Measurements from ENCODE around the gene ABCA9. TPM values are rescaled to one million over a fixed set of nuclear protein-coding genes. Genes with fewer than 3 reads are reported as not detected.
A peak's percentile ranks its signal among the peaks of the same experiment; 100 is the strongest.

Gene ABCA9
- total and polyA plus RNA-seq, 7 experiments from 2014 or later, result 0.05 to 0.34 (median 0.29) TPM; not detected in 2

DNA sequence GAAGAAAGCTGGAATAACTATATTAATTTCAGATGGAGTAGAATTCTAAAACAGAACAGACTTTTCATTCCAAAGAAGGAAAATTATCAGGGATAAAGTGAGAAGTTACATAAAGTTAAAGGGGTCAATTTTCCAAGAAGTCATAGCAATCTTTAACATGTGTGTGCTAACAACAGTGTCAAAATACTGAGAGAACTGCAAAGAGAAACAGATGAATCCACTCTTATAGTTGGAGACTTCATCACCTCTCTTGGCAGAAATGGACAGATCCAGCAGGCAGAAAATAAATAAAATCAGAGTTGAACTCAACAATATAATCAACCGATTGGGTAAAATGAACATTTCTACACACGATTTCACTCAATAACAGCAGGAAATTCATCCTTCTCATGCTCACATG is 5.4 kb downstream of the ABCA9 start:
- H3K27ac Mint-ChIP-seq, result no peak overlapping the region
- CTCF ChIA-PET, result no interaction called here

DNA sequence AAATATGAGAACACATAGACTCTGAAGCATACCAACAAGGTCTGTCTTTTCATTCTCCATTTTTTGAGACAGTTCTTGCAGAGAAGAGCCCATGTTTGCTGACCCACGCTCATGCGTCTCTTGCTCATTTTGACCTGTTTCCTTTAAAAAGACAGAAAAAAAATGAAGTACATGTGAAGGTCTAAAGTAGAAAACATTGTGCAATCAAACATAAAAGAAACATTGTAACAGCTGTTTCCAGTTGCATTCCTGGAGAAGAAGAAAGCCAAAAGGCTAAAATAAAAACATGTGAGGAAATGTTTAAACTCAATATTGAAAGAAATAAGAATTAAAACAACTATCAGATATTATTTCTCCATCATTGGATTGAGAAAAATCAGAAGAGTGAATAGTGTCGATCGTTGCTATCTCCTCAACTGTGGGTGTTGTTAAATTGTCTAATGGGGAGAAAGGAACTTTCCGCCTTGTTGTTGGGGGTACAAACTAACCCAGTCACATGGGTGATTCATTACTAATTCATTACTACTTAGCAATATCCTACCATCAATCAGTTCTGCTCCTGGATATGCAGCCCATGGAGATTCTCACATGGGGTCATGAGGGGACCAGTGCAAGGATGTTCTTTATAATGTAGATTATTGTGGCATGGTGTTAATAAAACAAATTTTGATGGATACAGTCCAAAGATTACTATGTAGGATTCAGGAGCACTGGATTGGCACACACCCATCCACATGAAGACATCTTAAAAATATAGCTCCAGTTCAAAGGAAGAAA is 9.5 kb downstream of the ABCA9 start:
- Histone ChIP-seq H3K36me3 (ENCODE audit: control insufficient read depth in 2 of 3, insufficient read depth in 3 of 3, low read length in 3 of 3) (no peaks in the 10 kb centered on the region), H3K9me3 (ENCODE audit: control insufficient read depth in 2 of 3, low read length in 3 of 3) (peaks cover 0 to 3% (median 0%) of the 10 kb centered on the region in 3 experiments), H3K4me3 (ENCODE audit: low read length) (no peak overlapping the region), H3K27me3 (ENCODE audit: control insufficient read depth in 2 of 2, insufficient read depth in 2 of 2, low read length in 2 of 2) (no peaks in the 10 kb centered on the region), H3K27ac (ENCODE audit: low read depth, low read length) (no peak overlapping the region), H3K4me1 (ENCODE audit: control insufficient read depth in 2 of 2, insufficient read depth in 2 of 2, low read length in 2 of 2) (no peaks in the 10 kb centered on the region)
- DNase-seq, result no peak
- Mint-ChIP-seq H3K27me3 (peaks cover 0 to 12% (median 10%) of the 10 kb centered on the region in 5 donors), H3K36me3 (peaks cover 0 to 10% (median 0%) of the 10 kb centered on the region in 5 donors), H3K27ac (no peak overlapping the region), H3K9me3 (peaks cover 0 to 30% (median 10%) of the 10 kb centered on the region in 11 donors), H3K4me1 (peaks cover 0 to 20% (median 13%) of the 10 kb centered on the region in 7 donors), H3K4me3 (no peak overlapping the region)
- intact Hi-C loops (cut with micrococcal nuclease), result no loop called here
- no peak for ATAC-seq
- CTCF ChIA-PET, result no interaction called here
- POLR2A ChIA-PET, result no interaction called here

More for the DNA sequence above, 5.4 kb downstream of the ABCA9 start:
- ATAC-seq (no peak), DNase-seq (no peak)
- POLR2A ChIA-PET, result no interaction called here
- Histone ChIP-seq H3K27me3 (ENCODE audit: control insufficient read depth in 2 of 2, insufficient read depth in 2 of 2, low read length in 2 of 2) (no peaks in the 10 kb centered on the region), H3K9me3 (ENCODE audit: control insufficient read depth in 2 of 3, low read length in 3 of 3) (peaks cover 0 to 3% (median 0%) of the 10 kb centered on the region in 3 experiments), H3K4me1 (ENCODE audit: control insufficient read depth in 2 of 2, insufficient read depth in 2 of 2, low read length in 2 of 2) (no peaks in the 10 kb centered on the region), H3K4me3 (ENCODE audit: low read length) (no peak overlapping the region), H3K27ac (ENCODE audit: low read depth, low read length) (no peak overlapping the region), H3K36me3 (ENCODE audit: control insufficient read depth in 2 of 3, insufficient read depth in 3 of 3, low read length in 3 of 3) (no peaks in the 10 kb centered on the region)
- peaks cover 5 to 18% (median 12%) of the 10 kb centered on the region in 5 donors for H3K27me3 Mint-ChIP-seq
- no peaks in the 10 kb centered on the region for H3K4me1 Mint-ChIP-seq
- H3K9me3 Mint-ChIP-seq, result peaks cover 0 to 45% (median 12%) of the 10 kb centered on the region in 11 donors
- H3K36me3 Mint-ChIP-seq, result peaks cover 0 to 16% (median 4%) of the 10 kb centered on the region in 5 donors
- intact Hi-C loops (cut with micrococcal nuclease), result no loop called here
- no peak overlapping the region for H3K4me3 Mint-ChIP-seq

DNA sequence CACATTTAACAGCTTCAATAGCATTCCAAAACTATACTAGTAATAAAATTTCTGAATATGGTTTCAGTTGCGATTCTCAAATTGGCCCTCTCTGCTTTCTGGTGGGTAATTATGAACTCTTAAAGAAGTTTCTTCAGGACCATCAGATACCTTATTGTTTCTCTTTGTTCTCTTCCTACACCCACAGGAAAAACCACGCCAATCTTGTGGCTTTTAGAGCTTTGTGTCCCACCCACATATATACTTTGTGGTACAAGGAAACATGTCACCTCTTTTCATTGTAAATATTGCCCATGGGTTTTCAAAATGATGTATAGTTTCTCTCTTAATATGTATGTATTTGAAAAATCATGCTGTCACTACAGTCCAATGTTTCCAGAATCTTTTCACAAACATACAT is 12.1 kb downstream of the ABCA9 start:
- Histone ChIP-seq H3K27me3 (ENCODE audit: control insufficient read depth in 2 of 2, insufficient read depth in 2 of 2, low read length in 2 of 2) (no peaks in the 10 kb centered on the region), H3K9me3 (ENCODE audit: control insufficient read depth in 2 of 3, low read length in 3 of 3) (no peaks in the 10 kb centered on the region), H3K36me3 (ENCODE audit: control insufficient read depth in 2 of 3, insufficient read depth in 3 of 3, low read length in 3 of 3) (no peaks in the 10 kb centered on the region), H3K4me1 (ENCODE audit: control insufficient read depth in 2 of 2, insufficient read depth in 2 of 2, low read length in 2 of 2) (no peaks in the 10 kb centered on the region), H3K27ac (ENCODE audit: low read depth, low read length) (no peak overlapping the region), H3K4me3 (ENCODE audit: low read length) (no peak overlapping the region)
- ChIA-PET CTCF (no interaction called here), POLR2A (no interaction called here)
- Mint-ChIP-seq H3K27ac (no peak overlapping the region), H3K27me3 (peaks cover 0 to 16% (median 10%) of the 10 kb centered on the region in 5 donors), H3K36me3 (peaks cover 0 to 5% (median 0%) of the 10 kb centered on the region in 5 donors), H3K4me3 (peak overlapping the region in 2 of 10 donors; percentile 11 to 29), H3K9me3 (peaks cover 0 to 14% (median 3%) of the 10 kb centered on the region in 11 donors), H3K4me1 (peaks cover 0 to 20% (median 13%) of the 10 kb centered on the region in 7 donors)
- no peak for DNase-seq
- intact Hi-C loops (cut with micrococcal nuclease), result no loop called here
- no peak for ATAC-seq

DNA sequence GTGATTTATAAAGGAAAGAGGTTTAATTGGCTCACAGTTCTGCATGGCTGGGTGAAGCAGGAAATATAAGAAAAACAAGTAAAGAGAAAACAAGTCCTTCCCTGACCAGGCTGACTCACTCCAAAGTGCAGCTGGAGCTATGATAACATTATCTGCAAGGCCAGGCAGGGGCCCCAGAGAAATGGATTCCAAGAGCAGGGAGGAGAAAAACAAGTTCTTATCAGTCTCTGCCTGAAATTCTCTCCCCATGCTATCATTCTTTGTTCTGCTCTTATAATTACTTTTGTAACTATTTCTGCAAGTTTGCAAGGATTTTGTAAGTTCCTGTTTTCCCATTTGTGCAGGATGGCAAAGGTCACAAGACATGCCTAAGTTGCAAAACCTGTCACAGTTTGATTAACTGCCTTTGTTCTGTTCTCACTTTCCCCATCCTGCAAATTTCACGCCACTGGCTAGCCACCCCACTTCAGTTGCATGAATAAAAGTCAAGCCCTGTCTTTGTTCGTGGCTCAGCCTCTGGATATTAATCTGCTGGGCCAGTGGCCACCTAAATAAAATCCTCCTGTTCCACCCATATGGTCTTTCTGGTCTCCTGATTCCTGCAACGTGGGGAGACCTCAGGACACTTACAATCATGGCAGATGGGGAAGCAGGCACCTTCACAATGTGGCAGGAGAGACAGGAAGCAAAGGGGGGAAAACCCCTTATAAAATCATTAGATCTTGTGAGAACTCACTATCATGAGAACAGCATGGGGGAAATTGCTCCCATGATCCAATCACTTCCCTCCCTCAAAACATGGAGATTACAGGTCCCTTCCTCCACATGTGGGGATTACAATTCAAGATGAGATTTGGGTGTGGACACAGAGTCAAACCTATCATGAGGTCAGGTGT is 13.1 kb downstream of the ABCA9 start:
- Histone ChIP-seq H3K4me3 (ENCODE audit: low read length) (no peak overlapping the region), H3K27ac (ENCODE audit: low read depth, low read length) (no peak overlapping the region), H3K9me3 (ENCODE audit: control insufficient read depth in 2 of 3, low read length in 3 of 3) (no peaks in the 10 kb centered on the region), H3K4me1 (ENCODE audit: control insufficient read depth in 2 of 2, insufficient read depth in 2 of 2, low read length in 2 of 2) (no peaks in the 10 kb centered on the region), H3K27me3 (ENCODE audit: control insufficient read depth in 2 of 2, insufficient read depth in 2 of 2, low read length in 2 of 2) (no peaks in the 10 kb centered on the region), H3K36me3 (ENCODE audit: control insufficient read depth in 2 of 3, insufficient read depth in 3 of 3, low read length in 3 of 3) (no peaks in the 10 kb centered on the region)
- DNase-seq (no peak), ATAC-seq (no peak)
- Mint-ChIP-seq H3K4me1 (peaks cover 0 to 20% (median 13%) of the 10 kb centered on the region in 7 donors), H3K27me3 (peaks cover 0 to 16% (median 10%) of the 10 kb centered on the region in 5 donors), H3K4me3 (no peak overlapping the region), H3K9me3 (peaks cover 0 to 9% (median 0%) of the 10 kb centered on the region in 11 donors), H3K36me3 (peaks cover 0 to 5% (median 0%) of the 10 kb centered on the region in 5 donors), H3K27ac (no peak overlapping the region)
- intact Hi-C loops (cut with micrococcal nuclease), result no loop called here
- ChIA-PET CTCF (no interaction called here), POLR2A (no interaction called here)

DNA sequence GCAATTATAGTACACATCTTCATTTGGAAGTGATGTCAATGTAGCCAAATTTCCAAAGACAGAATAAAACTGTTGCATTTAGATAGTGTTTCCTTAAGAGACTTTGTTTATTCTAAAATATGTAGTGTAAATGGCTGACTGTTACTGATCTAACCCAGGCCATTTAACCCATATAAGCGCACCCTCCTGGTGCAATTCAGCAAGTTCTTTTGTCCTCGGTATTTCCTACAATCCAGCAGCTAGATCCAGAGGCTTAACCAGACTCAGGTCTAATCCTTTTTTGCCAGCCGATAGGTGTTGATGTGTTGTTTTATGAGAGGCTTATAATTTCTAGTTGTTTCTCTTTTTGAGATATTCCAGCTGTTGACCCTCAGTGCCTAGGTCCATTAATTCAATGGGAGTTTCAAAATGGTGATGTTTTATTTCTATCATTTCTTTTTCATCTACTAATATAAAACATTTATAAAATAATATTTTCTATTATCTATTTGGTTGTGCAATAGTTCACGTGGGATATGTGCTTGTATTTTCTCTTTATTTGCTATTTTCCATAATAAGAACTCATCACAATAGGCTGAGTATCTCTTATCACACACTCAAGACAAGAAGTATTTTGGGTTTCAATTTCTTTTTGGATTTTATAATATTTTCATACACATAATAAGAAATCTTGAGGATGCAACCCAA is 14.5 kb downstream of the ABCA9 start:
- Histone ChIP-seq H3K27ac (ENCODE audit: low read depth, low read length) (no peak overlapping the region), H3K9me3 (ENCODE audit: control insufficient read depth in 2 of 3, low read length in 3 of 3) (no peaks in the 10 kb centered on the region), H3K36me3 (ENCODE audit: control insufficient read depth in 2 of 3, insufficient read depth in 3 of 3, low read length in 3 of 3) (no peaks in the 10 kb centered on the region), H3K4me1 (ENCODE audit: control insufficient read depth in 2 of 2, insufficient read depth in 2 of 2, low read length in 2 of 2) (no peaks in the 10 kb centered on the region), H3K4me3 (ENCODE audit: low read length) (no peak overlapping the region), H3K27me3 (ENCODE audit: control insufficient read depth in 2 of 2, insufficient read depth in 2 of 2, low read length in 2 of 2) (no peaks in the 10 kb centered on the region)
- H3K27me3 Mint-ChIP-seq, result peaks cover 0 to 10% (median 5%) of the 10 kb centered on the region in 5 donors
- ChIA-PET POLR2A (no interaction called here), CTCF (no interaction called here)
- no peaks in the 10 kb centered on the region for H3K36me3 Mint-ChIP-seq
- peaks cover 0 to 3% (median 0%) of the 10 kb centered on the region in 11 donors for H3K9me3 Mint-ChIP-seq
- H3K4me3 Mint-ChIP-seq, result no peak overlapping the region
- no peak for DNase-seq
- no peak for ATAC-seq
- peaks cover 0 to 20% (median 13%) of the 10 kb centered on the region in 7 donors for H3K4me1 Mint-ChIP-seq
- no peak overlapping the region for H3K27ac Mint-ChIP-seq
- intact Hi-C loops (cut with micrococcal nuclease), result no loop called here

DNA sequence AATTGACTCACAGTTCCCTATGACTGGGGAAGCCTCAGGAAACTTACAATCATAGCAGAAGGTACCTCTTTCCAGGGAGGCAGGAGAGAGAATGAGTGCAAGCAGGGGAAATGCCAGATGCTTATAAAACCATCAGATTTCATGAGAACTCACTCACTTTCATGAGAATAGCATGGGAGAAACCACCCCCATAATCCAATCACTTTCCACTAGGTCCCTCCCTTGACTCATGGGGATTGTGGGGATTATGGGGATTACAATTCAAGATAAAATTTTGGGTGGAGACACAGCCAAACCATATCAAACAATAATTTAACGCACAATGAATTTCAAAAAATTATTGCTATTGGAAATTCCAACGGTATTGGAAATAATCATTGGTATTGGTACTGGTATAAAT is 15.1 kb downstream of the ABCA9 start:
- Mint-ChIP-seq H3K36me3 (no peaks in the 10 kb centered on the region), H3K4me3 (no peak overlapping the region), H3K27ac (no peak overlapping the region), H3K27me3 (peaks cover 0 to 10% (median 0%) of the 10 kb centered on the region in 5 donors), H3K4me1 (peaks cover 0 to 20% (median 13%) of the 10 kb centered on the region in 7 donors), H3K9me3 (peaks cover 0 to 3% (median 0%) of the 10 kb centered on the region in 11 donors)
- no peaks in the 10 kb centered on the region for H3K4me1 ChIP-seq (ENCODE audit: control insufficient read depth in 2 of 2, insufficient read depth in 2 of 2, low read length in 2 of 2)
- DNase-seq (no peak), ATAC-seq (no peak)
- H3K27me3 ChIP-seq (ENCODE audit: control insufficient read depth in 2 of 2, insufficient read depth in 2 of 2, low read length in 2 of 2), result no peaks in the 10 kb centered on the region
- ChIA-PET POLR2A (no interaction called here), CTCF (no interaction called here)
- H3K36me3 ChIP-seq (ENCODE audit: control insufficient read depth in 2 of 3, insufficient read depth in 3 of 3, low read length in 3 of 3), result no peaks in the 10 kb centered on the region
- H3K27ac ChIP-seq (ENCODE audit: low read depth, low read length), result no peak overlapping the region
- no peak overlapping the region for H3K4me3 ChIP-seq (ENCODE audit: low read length)
- intact Hi-C loops (cut with micrococcal nuclease), result no loop called here
- no peaks in the 10 kb centered on the region for H3K9me3 ChIP-seq (ENCODE audit: control insufficient read depth in 2 of 3, low read length in 3 of 3)
